Karpas-422 (cell line): ENCODE results near the gene PLEKHA8. TPM values are rescaled to one million over a fixed set of nuclear protein-coding genes. Genes with fewer than 3 reads are reported as not detected.
A peak's percentile ranks its signal among the peaks of the same experiment; 100 is the strongest.

Experiments
- DNase-seq: peaks from one replicate; pipeline ENCODE4 v3.0.0-alpha.2; 2015
- H2AFZ ChIP-seq: fragments of 200-600 bp; sonication (generic); 2 replicates; pipeline ENCODE4 v1.6.1; 2014; ENCODE audit warnings: antibody characterized with exemption, low read length, mixed read lengths
- H3K27ac ChIP-seq: fragments of 200-600 bp; sonication (generic); 2 replicates; pipeline ENCODE4 v1.5.1; 2014; ENCODE audit warnings: mild to moderate bottlenecking, low read length, moderate library complexity
- H3K27me3 ChIP-seq: fragments of 200-600 bp; sonication (generic); 2 replicates; pipeline ENCODE4 v1.6.1; 2014; ENCODE audit warnings: low read length, mixed read lengths
- H3K36me3 ChIP-seq: fragments of 200-600 bp; sonication (generic); 2 replicates; pipeline ENCODE4 v1.6.1; 2014; ENCODE audit warnings: low read length, mixed read lengths; ENCODE audit not compliant: insufficient read depth
- H3K4me1 ChIP-seq: fragments of 200-600 bp; sonication (generic); 2 replicates; pipeline ENCODE4 v1.6.1; 2014; ENCODE audit warnings: mild to moderate bottlenecking, low read length, mixed read lengths
- H3K4me2 ChIP-seq: fragments of 200-600 bp; sonication (generic); 2 replicates; pipeline ENCODE4 v1.6.1; 2014; ENCODE audit warnings: low read length, low read depth, mild to moderate bottlenecking; ENCODE audit not compliant: poor library complexity, severe bottlenecking
- H3K4me3 ChIP-seq: fragments of 200-600 bp; sonication (generic); 2 replicates; pipeline ENCODE4 v1.5.1; 2014; ENCODE audit warnings: mild to moderate bottlenecking, antibody characterized with exemption, low read length, mixed read lengths
- H3K79me2 ChIP-seq: fragments of 200-600 bp; sonication (generic); 2 replicates; pipeline ENCODE4 v1.6.1; 2014; ENCODE audit warnings: mild to moderate bottlenecking, low read length, mixed read lengths
- H3K9ac ChIP-seq: fragments of 200-600 bp; sonication (generic); 2 replicates; pipeline ENCODE4 v1.6.0; 2014; ENCODE audit warnings: low read length
- H3K9me2 ChIP-seq: fragments of 200-600 bp; sonication (generic), shearing (Covaris generic); replicated peaks from 2 replicates; pipeline ENCODE4 v1.6.0; 2014; ENCODE audit warnings: mild to moderate bottlenecking, low read length, moderate library complexity; ENCODE audit not compliant: insufficient read depth
- H3K9me3 ChIP-seq: fragments of 300-700, 200-600 bp; sonication (generic); 2 replicates; pipeline ENCODE4 v1.6.1; 2014; ENCODE audit warnings: low read length, mixed read lengths
- H4K20me1 ChIP-seq: fragments of 200-600 bp; sonication (generic); 2 replicates; pipeline ENCODE4 v1.6.1; 2014; ENCODE audit warnings: mild to moderate bottlenecking, antibody characterized with exemption, low read length, low read depth; ENCODE audit not compliant: insufficient read depth
- total RNA-seq: library from RNA; depleted of rRNA; stranded (reverse); fragments of >200 nt; shearing (Covaris generic); gene quantifications from 2 replicates; pipeline ENCODE4 v1.2.3, GENCODE V29; 2014; ENCODE audit warnings: low replicate concordance

The PLEKHA8 gene
- total RNA-seq, 1 experiment from 2014 or later = 41.0 TPM

- Histone ChIP-seq H3K9ac (peak within 1 kb of the TSS; percentile 84), H3K4me1 (peaks cover 63% of the 10 kb centered on the region), H3K9me2 (no peaks in the 10 kb centered on the region), H3K9me3 (no peaks in the 10 kb centered on the region), H3K4me3 (peak within 1 kb of the TSS; percentile 76), H3K36me3 (peaks cover 11% of the 10 kb centered on the region; the same call in 1 of the 2 replicates), H4K20me1 (no peaks in the 10 kb centered on the region), H2AFZ (peak within 1 kb of the TSS; percentile 37), H3K4me2 (peak within 1 kb of the TSS; percentile 86), H3K79me2 (peaks cover 83% of the 10 kb centered on the region), H3K27me3 (no peaks in the 10 kb centered on the region), H3K27ac (peak within 1 kb of the TSS; percentile 88)
- peak; percentile 99 for DNase-seq
Observed at GRCh38 chr7:30026229-30027064, 1.8 kb upstream of the PLEKHA8 start, which contains the start of gene FKBP14. Gene FKBP14 (minus strand): TSS chr7:30026702. CDS start chr7:30026508, 194 bp downstream.

- H3K4me2 ChIP-seq = peak overlapping the region; percentile 86
- H4K20me1 ChIP-seq = no peaks in the 10 kb centered on the region
- DNase-seq = peak; percentile 87
- H3K9me2 ChIP-seq = no peaks in the 10 kb centered on the region
- H3K4me3 ChIP-seq = peak overlapping the region; percentile 76
- H3K79me2 ChIP-seq = peaks cover 83% of the 10 kb centered on the region
- peak overlapping the region; percentile 84 for H3K9ac ChIP-seq
- H3K4me1 ChIP-seq = peaks cover 64% of the 10 kb centered on the region
- H3K9me3 ChIP-seq = no peaks in the 10 kb centered on the region
- H3K27ac ChIP-seq = peak overlapping the region; percentile 88
- no peaks in the 10 kb centered on the region for H3K27me3 ChIP-seq
- H2AFZ ChIP-seq = peak overlapping the region; percentile 10; the same call in 1 of the 2 replicates
- H3K36me3 ChIP-seq = peaks cover 7% of the 10 kb centered on the region; the same call in 1 of the 2 replicates
Observed at GRCh38 chr7:30027065-30027456, 1.2 kb upstream of the PLEKHA8 start.

GRCh38 chr7:30027740-30028215 is 434 bp upstream of the PLEKHA8 start:
- Histone ChIP-seq H3K27ac (peak overlapping the region; percentile 88), H3K4me1 (peaks cover 64% of the 10 kb centered on the region), H3K27me3 (no peaks in the 10 kb centered on the region), H2AFZ (peak overlapping the region; percentile 10), H3K36me3 (peaks cover 8% of the 10 kb centered on the region; the same call in 1 of the 2 replicates), H3K9ac (peak overlapping the region; percentile 84), H4K20me1 (no peaks in the 10 kb centered on the region), H3K9me2 (no peaks in the 10 kb centered on the region), H3K4me2 (peak overlapping the region; percentile 86), H3K4me3 (peak overlapping the region; percentile 76), H3K9me3 (no peaks in the 10 kb centered on the region), H3K79me2 (peaks cover 83% of the 10 kb centered on the region)
- DNase-seq = no peak

- peaks cover 82% of the 10 kb centered on the region for H3K79me2 ChIP-seq
- no peaks in the 10 kb centered on the region for H3K27me3 ChIP-seq
Observed at GRCh38 chr7:30028749-30029635, 780 bp downstream of the PLEKHA8 start.

GRCh38 chr7:30029696-30030095 is 1.5 kb downstream of the PLEKHA8 start:
- H3K4me1 ChIP-seq = peaks cover 47% of the 10 kb centered on the region
- no peaks in the 10 kb centered on the region for H4K20me1 ChIP-seq
- H3K79me2 ChIP-seq = peaks cover 82% of the 10 kb centered on the region
- peak overlapping the region; percentile 76 for H3K4me3 ChIP-seq
- peak; percentile 78 for DNase-seq
- no peaks in the 10 kb centered on the region for H3K27me3 ChIP-seq
- H3K4me2 ChIP-seq = peak overlapping the region; percentile 86
- H3K9ac ChIP-seq = peak overlapping the region; percentile 84
- no peak overlapping the region for H2AFZ ChIP-seq
- H3K9me2 ChIP-seq = no peaks in the 10 kb centered on the region
- peaks cover 12% of the 10 kb centered on the region; the same call in 1 of the 2 replicates for H3K36me3 ChIP-seq
- H3K27ac ChIP-seq = peak overlapping the region; percentile 88
- no peaks in the 10 kb centered on the region for H3K9me3 ChIP-seq

More at GRCh38 chr7:30028749-30029635, 780 bp downstream of the PLEKHA8 start:
- Histone ChIP-seq H4K20me1 (no peaks in the 10 kb centered on the region), H3K36me3 (peaks cover 10% of the 10 kb centered on the region; the same call in 1 of the 2 replicates), H3K27ac (peak overlapping the region; percentile 88), H3K4me2 (peak overlapping the region; percentile 86), H3K9ac (peak overlapping the region; percentile 84), H3K9me2 (no peaks in the 10 kb centered on the region), H3K9me3 (no peaks in the 10 kb centered on the region), H2AFZ (peak overlapping the region; percentile 55), H3K4me3 (peak overlapping the region; percentile 76), H3K4me1 (peaks cover 54% of the 10 kb centered on the region)
- peak; percentile 81 for DNase-seq

- peak overlapping the region; percentile 4 for H3K27ac ChIP-seq
- peak; percentile 49 for DNase-seq
- no peaks in the 10 kb centered on the region for H4K20me1 ChIP-seq
- 0 out of 2 replicates have a peak overlapping the region, but pooled peaks have one; percentile 1 for H3K9ac ChIP-seq
- H3K36me3 ChIP-seq = peaks cover 16% of the 10 kb centered on the region; the same call in 1 of the 2 replicates
- no peaks in the 10 kb centered on the region for H3K27me3 ChIP-seq
- no peaks in the 10 kb centered on the region for H3K9me3 ChIP-seq
- H3K4me2 ChIP-seq = peak overlapping the region; percentile 86
- H3K9me2 ChIP-seq = no peaks in the 10 kb centered on the region
- peaks cover 37% of the 10 kb centered on the region for H3K4me1 ChIP-seq
- no peak overlapping the region for H2AFZ ChIP-seq
- no peak overlapping the region for H3K4me3 ChIP-seq
- H3K79me2 ChIP-seq = peaks cover 88% of the 10 kb centered on the region
Observed at GRCh38 chr7:30032310-30033125, 4.3 kb downstream of the PLEKHA8 start.

- H3K4me1 ChIP-seq = peaks cover 35% of the 10 kb centered on the region
- no peak for DNase-seq
- no peak overlapping the region for H3K4me3 ChIP-seq
- no peaks in the 10 kb centered on the region for H3K9me3 ChIP-seq
- H3K9me2 ChIP-seq = no peaks in the 10 kb centered on the region
- no peak overlapping the region for H3K27ac ChIP-seq
- H3K36me3 ChIP-seq = peaks cover 16% of the 10 kb centered on the region; the same call in 1 of the 2 replicates
- H4K20me1 ChIP-seq = no peaks in the 10 kb centered on the region
- peaks cover 94% of the 10 kb centered on the region for H3K79me2 ChIP-seq
- no peak overlapping the region for H3K4me2 ChIP-seq
- no peak overlapping the region for H2AFZ ChIP-seq
- H3K27me3 ChIP-seq = no peaks in the 10 kb centered on the region
- no peak overlapping the region for H3K9ac ChIP-seq
Observed at GRCh38 chr7:30034501-30034900, 6.3 kb downstream of the PLEKHA8 start.
